Sigmoid colon (tissue), 4 donors: ENCODE results near the gene AMN1.

Experiments used
- EP300 ChIP-seq, 4 donors: sonication (generic); formaldehyde crosslinking; IDR thresholded peaks; one replicate each; pipeline ENCODE4 v1.6.1; 2017; ENCODE audit warnings: antibody characterized with exemption in 4 of 4
- POLR2A ChIP-seq, 2 donors: fragments of 450-650 bp; IDR thresholded peaks; one replicate each; pipeline ENCODE4 v1.6.1; 2016; ENCODE audit warnings: antibody characterized with exemption in 2 of 2, mild to moderate bottlenecking in 2 of 2, moderate library complexity in 2 of 2
- POLR2AphosphoS5 ChIP-seq, 4 donors: sonication (generic); formaldehyde crosslinking; IDR thresholded peaks; one replicate each; pipeline ENCODE4 v1.6.1; 2017; ENCODE audit warnings: antibody characterized with exemption in 4 of 4
- TF ChIP-seq, protein P1 (sequence below), 4 experiments: fragments of 450-650 bp in 3 of 4; fragments of 200-600 bp in 1 of 4; IDR thresholded peaks; one replicate each; pipeline ENCODE4 v1.5.1; 2016 to 2019; ENCODE audit warnings: antibody characterized with exemption in 4 of 4, mild to moderate bottlenecking in 3 of 4, moderate library complexity in 2 of 4

DNA sequence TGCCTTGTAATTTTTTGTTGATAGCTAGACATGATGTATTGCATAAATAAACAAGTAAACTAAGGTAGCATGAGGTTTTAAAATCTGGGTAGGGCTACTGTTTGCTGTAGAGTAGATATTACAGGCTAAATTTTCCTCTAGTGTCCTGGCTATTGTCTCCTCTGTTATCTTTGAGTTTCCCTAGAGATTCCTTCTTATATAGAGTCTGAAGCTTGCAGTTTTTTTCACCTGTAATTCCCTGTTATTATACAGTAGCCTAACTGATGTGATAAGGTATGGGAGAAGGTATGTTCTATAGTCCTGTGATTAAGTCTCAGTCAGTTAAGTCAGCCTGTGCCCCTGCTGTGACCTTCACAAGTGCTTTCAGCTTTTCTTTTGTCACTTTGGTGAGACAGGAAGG, 59.8 kb downstream of the AMN1 start:
- TF ChIP-seq EP300 (IDR thresholded peaks at IDR 0.05) (no peak), POLR2AphosphoS5 (IDR thresholded peaks at IDR 0.05) (no peak), POLR2A (IDR thresholded peaks at IDR 0.05) (no peak)
- TF ChIP-seq, protein P1, sequence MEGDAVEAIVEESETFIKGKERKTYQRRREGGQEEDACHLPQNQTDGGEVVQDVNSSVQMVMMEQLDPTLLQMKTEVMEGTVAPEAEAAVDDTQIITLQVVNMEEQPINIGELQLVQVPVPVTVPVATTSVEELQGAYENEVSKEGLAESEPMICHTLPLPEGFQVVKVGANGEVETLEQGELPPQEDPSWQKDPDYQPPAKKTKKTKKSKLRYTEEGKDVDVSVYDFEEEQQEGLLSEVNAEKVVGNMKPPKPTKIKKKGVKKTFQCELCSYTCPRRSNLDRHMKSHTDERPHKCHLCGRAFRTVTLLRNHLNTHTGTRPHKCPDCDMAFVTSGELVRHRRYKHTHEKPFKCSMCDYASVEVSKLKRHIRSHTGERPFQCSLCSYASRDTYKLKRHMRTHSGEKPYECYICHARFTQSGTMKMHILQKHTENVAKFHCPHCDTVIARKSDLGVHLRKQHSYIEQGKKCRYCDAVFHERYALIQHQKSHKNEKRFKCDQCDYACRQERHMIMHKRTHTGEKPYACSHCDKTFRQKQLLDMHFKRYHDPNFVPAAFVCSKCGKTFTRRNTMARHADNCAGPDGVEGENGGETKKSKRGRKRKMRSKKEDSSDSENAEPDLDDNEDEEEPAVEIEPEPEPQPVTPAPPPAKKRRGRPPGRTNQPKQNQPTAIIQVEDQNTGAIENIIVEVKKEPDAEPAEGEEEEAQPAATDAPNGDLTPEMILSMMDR (IDR thresholded peaks at IDR 0.05) = no peak
